Natural killer cell (primary cell): Measurements from ENCODE around the gene PROX1. TPM values are rescaled to one million over a fixed set of nuclear protein-coding genes. Genes with fewer than 3 reads are reported as not detected.

Source experiments
- ATAC-seq, 3 donors: fragments of 150-1000 bp in 2 of 3; fragments of 200-7000 bp in 1 of 3; cut with Tn5 transposase; 1 replicate in 1 of 3; 2 replicates in 2 of 3; pipeline ENCODE4 v1.10.0; 2021; ENCODE audit warnings: mild to moderate bottlenecking in 2 of 3, moderate library complexity in 2 of 3
- DNase-seq, 2 donors: peaks; one replicate each; pipeline versions ENCODE4 v3.0.0 to v3.0.0-alpha.2; 2013 to 2021; ENCODE audit warnings: mixed read lengths in 1 of 2
- H3K27ac ChIP-seq: one replicate; pipeline ENCODE4 v1.5.1; 2013; ENCODE audit warnings: mild to moderate bottlenecking, low read length
- H3K27me3 ChIP-seq: one replicate; pipeline ENCODE4 v1.6.1; 2013; ENCODE audit warnings: low read length; ENCODE audit not compliant: control insufficient read depth, insufficient read depth
- H3K36me3 ChIP-seq: one replicate; pipeline ENCODE4 v1.6.1; 2013; ENCODE audit warnings: low read length; ENCODE audit not compliant: control insufficient read depth, insufficient read depth
- H3K4me1 ChIP-seq: one replicate; pipeline ENCODE4 v1.6.1; 2013; ENCODE audit warnings: low read length; ENCODE audit not compliant: control insufficient read depth, insufficient read depth
- H3K4me3 ChIP-seq: one replicate; pipeline ENCODE4 v1.5.1; 2013; ENCODE audit warnings: low read length
- H3K9me3 ChIP-seq: one replicate; pipeline ENCODE4 v1.6.1; 2013; ENCODE audit warnings: low read length; ENCODE audit not compliant: control insufficient read depth, insufficient read depth
- H3K27ac Mint-ChIP-seq, 2 donors: one replicate each; pipeline ENCODE4 v1.8.0; 2022; ENCODE audit warnings: mild to moderate bottlenecking in 2 of 2, mixed read lengths in 2 of 2, moderate library complexity in 1 of 2
- H3K27me3 Mint-ChIP-seq, 2 donors: one replicate each; pipeline ENCODE4 v1.8.0; 2022; ENCODE audit warnings: low read depth in 2 of 2, mixed read lengths in 2 of 2
- H3K36me3 Mint-ChIP-seq: one replicate; pipeline ENCODE4 v1.8.0; 2022; ENCODE audit warnings: mixed read lengths
- H3K4me1 Mint-ChIP-seq, 2 donors: one replicate each; pipeline ENCODE4 v1.8.0; 2022; ENCODE audit warnings: mixed read lengths in 2 of 2
- H3K4me3 Mint-ChIP-seq: one replicate; pipeline ENCODE4 v1.8.0; 2022; ENCODE audit warnings: mild to moderate bottlenecking, moderate library complexity, mixed read lengths
- H3K9me3 Mint-ChIP-seq, 2 donors: one replicate each; pipeline ENCODE4 v1.8.0; 2022; ENCODE audit warnings: mixed read lengths in 2 of 2
- WGBS: methylation state at CpG from one replicate; pipeline ENCODE4 v1.1.7; 2013; ENCODE audit warnings: missing lambda C conversion rate; ENCODE audit not compliant: insufficient coverage; 5-methylcytosine and 5-hydroxymethylcytosine counted together
- intact Hi-C: fragments of 100-400 bp; cut with micrococcal nuclease; formaldehyde crosslinking; loops from one replicate; pipeline ENCODE4 v1.14.2; 2022
- total RNA-seq, 4 donors: library from RNA; stranded (reverse); fragments of 120-200 nt in 1 of 4; gene quantifications; one replicate each; pipeline versions ENCODE4 v1.2.3 to v1.2.4, GENCODE V29; 2013 to 2022
- TF ChIP-seq, protein P1 (sequence below): fragments of 200-600 bp; IDR thresholded peaks from one replicate; pipeline ENCODE4 v1.8.0; 2022; ENCODE audit warnings: antibody characterized with exemption

PROX1 gene
- total RNA-seq, 3 donors from 2014 or later (not counting 1 experiment from before 2014, with no cell fraction given) = not detected

DNA sequence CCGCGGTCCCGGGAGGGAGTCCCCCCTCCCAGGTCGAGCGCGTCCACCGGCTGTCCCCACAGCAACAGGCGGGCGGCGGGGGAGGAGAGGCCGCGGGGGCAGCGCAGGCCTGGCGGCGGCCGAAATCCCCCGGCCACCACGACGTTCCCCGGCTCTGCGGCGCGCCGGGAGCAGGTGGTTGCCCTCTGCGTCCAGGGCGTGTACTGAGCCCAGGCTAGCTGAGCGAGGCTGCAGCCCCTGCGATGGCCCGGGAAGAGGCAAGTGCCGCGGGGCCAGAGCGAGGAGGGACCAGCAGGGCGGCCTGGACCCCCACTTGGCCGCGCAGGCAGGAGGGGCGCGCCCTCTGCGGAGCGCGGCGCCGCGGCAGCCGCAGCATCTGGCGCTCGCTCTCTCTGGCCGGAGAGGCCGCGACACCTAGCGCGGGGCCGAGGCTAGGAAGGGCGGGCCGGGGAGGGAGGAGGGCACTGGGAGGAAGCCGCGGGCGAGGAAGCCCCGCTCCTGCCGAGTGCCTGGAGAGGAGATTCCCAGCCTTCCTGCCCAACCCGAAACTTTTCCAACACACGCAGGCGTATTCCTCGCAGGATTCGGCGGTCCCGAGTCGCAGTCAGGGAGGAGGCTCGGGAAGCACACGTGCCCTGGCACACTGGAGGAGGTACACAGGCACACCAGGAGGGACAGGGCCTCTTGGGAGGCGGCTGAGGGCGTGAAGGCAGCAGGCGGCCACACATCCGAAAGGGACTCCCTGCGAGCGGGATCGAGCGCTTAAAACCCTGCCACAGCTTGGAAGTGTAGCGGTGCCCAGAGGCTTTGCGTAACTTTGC, 4.9 kb upstream of the PROX1 start:
- Mint-ChIP-seq H3K36me3 (peaks cover 20% of the 10 kb centered on the region), H3K4me1 (peaks cover 3 to 16% of the 10 kb centered on the region in 2 donors), H3K9me3 (peaks cover 5 to 8% of the 10 kb centered on the region in 2 donors), H3K4me3 (no peak overlapping the region), H3K27me3 (peaks cover 64 to 83% of the 10 kb centered on the region in 2 donors), H3K27ac (no peak overlapping the region)
- 3% methylated on average over 79 of the region's 79 CpGs for WGBS
- TF ChIP-seq, protein P1, sequence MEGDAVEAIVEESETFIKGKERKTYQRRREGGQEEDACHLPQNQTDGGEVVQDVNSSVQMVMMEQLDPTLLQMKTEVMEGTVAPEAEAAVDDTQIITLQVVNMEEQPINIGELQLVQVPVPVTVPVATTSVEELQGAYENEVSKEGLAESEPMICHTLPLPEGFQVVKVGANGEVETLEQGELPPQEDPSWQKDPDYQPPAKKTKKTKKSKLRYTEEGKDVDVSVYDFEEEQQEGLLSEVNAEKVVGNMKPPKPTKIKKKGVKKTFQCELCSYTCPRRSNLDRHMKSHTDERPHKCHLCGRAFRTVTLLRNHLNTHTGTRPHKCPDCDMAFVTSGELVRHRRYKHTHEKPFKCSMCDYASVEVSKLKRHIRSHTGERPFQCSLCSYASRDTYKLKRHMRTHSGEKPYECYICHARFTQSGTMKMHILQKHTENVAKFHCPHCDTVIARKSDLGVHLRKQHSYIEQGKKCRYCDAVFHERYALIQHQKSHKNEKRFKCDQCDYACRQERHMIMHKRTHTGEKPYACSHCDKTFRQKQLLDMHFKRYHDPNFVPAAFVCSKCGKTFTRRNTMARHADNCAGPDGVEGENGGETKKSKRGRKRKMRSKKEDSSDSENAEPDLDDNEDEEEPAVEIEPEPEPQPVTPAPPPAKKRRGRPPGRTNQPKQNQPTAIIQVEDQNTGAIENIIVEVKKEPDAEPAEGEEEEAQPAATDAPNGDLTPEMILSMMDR = no peak
- peaks cover 5% of the 10 kb centered on the region for H3K9me3 ChIP-seq
- H3K4me1 ChIP-seq = peaks cover 3% of the 10 kb centered on the region
- intact Hi-C loops = no loop called here
- peak in 1 of 2 donors; percentile 20 for DNase-seq
- H3K4me3 ChIP-seq = no peak overlapping the region
- peaks cover 60% of the 10 kb centered on the region for H3K27me3 ChIP-seq
- H3K36me3 ChIP-seq = no peaks in the 10 kb centered on the region
- no peak for ATAC-seq
- H3K27ac ChIP-seq = no peak overlapping the region

DNA sequence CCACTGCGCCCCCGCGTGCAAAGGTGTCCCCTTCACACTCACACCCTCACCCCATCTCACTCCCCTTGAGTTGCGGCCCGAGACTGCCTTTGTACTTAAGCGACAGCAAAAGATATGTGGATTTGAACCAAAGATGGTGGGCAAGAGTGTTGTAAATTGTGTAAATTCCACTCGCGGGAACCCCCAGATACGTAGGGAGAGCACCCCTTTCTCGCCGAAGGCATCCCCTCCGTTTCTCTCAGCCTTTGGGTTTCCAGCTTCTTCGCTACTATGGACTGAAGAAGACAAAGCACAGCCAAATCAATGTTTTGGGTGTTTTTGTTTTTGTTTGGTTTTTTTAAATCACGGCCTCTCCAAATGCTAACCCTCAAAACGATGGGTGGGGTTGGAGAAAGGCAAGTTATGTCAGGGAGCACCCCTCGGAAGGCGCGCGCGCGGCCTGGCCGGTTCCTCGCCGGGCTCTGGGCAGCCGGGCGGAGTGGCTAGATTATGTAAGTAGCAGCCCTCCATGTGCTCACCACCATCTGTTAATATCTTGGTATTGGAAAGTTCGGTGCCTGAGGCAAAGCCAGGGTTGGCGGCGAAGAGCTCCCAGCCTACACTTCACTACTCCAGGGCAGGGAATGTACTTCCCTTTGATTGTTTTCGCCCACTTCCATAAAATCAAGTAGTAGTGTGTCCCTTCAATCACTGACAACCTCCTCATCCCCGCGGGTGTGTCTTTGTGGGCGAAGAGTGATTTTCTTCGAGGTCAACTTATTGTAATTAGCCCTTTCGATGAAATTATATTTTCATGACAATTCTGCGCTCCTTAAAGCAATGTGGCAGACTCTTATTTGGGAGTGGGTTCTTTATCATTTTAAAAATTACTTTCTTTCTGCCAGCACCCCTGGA, 4.0 kb upstream of the PROX1 start:
- Mint-ChIP-seq H3K4me1 (peaks cover 11 to 24% of the 10 kb centered on the region in 2 donors), H3K36me3 (peaks cover 24% of the 10 kb centered on the region), H3K27me3 (peaks cover 68 to 84% of the 10 kb centered on the region in 2 donors), H3K9me3 (peaks cover 4 to 9% of the 10 kb centered on the region in 2 donors), H3K27ac (no peak overlapping the region), H3K4me3 (no peak overlapping the region)
- Histone ChIP-seq H3K36me3 (no peaks in the 10 kb centered on the region), H3K27ac (no peak overlapping the region), H3K4me3 (no peak overlapping the region), H3K9me3 (peaks cover 5% of the 10 kb centered on the region), H3K27me3 (peaks cover 66% of the 10 kb centered on the region), H3K4me1 (peaks cover 11% of the 10 kb centered on the region)
- ATAC-seq (no peak), DNase-seq (no peak)
- TF ChIP-seq, protein P1 = no peak
- intact Hi-C loops = no loop called here
- 18% methylated on average over 30 of the region's 36 CpGs for WGBS

DNA sequence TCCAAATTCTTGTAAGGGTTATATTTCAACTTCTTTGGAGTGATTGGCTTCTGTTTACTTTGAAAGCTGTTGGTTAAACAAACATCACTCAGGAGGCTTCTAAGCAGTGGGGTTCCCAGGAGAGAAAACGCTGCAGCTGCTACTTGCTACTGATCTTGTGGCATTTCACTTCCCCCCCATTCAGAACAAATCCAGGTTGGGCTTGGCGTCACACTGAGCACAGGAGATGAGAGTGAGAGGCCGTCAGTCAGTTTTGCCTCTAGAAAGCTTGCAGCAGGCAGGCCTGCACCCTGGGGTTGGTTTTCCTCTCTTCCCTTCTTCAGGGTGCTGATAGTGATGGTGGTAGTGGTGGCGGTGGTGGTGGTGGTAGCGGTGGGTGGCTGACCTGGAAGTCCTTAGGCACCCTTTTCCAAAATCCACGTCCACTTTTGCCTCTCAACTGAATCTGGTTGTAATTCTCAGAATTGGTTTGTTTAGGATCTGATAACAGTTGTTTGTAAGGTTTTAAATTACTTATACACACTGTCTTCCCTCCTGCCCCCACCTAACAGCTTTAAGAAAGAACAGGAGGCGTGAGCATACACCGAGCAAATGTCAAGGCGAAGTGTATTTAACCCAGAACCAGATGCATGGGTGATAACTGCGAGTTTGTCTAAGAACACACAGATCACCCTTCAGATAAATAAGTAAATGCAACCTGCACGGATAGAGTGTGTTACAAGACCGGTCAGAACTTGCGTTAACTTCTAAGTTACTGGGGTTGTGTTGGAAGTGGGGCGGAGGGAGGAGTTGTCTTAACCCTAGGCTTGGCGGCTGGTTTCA, 3.2 kb upstream of the PROX1 start:
- peaks cover 2 to 9% of the 10 kb centered on the region in 2 donors for H3K9me3 Mint-ChIP-seq
- ATAC-seq = peak in 1 of 3 donors; percentile 3
- Histone ChIP-seq H3K27ac (no peak overlapping the region), H3K4me3 (no peak overlapping the region), H3K36me3 (no peaks in the 10 kb centered on the region), H3K9me3 (peaks cover 11% of the 10 kb centered on the region), H3K27me3 (peaks cover 67% of the 10 kb centered on the region), H3K4me1 (peaks cover 20% of the 10 kb centered on the region)
- H3K27ac Mint-ChIP-seq = no peak overlapping the region
- peaks cover 22% of the 10 kb centered on the region for H3K36me3 Mint-ChIP-seq
- peaks cover 66 to 84% of the 10 kb centered on the region in 2 donors for H3K27me3 Mint-ChIP-seq
- DNase-seq = no peak
- no peak overlapping the region for H3K4me3 Mint-ChIP-seq
- 23% methylated on average over 10 of the region's 15 CpGs for WGBS
- peaks cover 16 to 30% of the 10 kb centered on the region in 2 donors for H3K4me1 Mint-ChIP-seq
- intact Hi-C loops = no loop called here
- TF ChIP-seq, protein P1 = no peak
